Activated CD4-positive, alpha-beta T cell treated with anti-CD3 and anti-CD28 coated beads, Interleukin-2, Interleukin-6, amounts not matched to agents 100 ng/mL and 50 ng/mL, durations not matched to agents 16 hours and 8 hours (primary cell): ENCODE data around the gene TDO2.
"Not testable (repeated sequence)": the region's sequence is repeated elsewhere in the genome, so short reads cannot be mapped to it uniquely, and the experiment has no call there.

Experiments used
- DNase-seq: peaks from one replicate; pipeline ENCODE4 v3.0.0-alpha.2; 2020

Gene TDO2

DNA sequence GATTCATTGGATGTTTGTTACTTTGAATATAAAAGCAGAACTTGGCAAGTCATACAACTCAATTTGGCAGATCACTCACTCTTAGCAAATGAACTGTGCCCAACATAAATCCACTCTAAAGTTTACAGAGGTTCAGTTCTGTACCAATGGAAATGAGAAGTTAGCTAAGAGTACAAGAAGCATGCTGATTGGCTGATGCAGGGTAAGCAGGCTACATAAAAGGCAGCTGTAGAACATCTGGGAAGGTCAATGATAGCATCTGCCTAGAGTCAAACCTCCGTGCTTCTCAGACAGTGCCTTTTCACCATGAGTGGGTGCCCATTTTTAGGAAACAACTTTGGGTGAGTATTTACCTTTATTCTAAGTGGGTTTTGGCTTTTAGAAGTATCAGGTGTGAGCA, at the start of gene TDO2:
TDO2 (plus strand) TSS at position 244 of the 400 bp plus-strand sequence; CDS start at position 307, 63 bp downstream.
- no peak for DNase-seq

DNA sequence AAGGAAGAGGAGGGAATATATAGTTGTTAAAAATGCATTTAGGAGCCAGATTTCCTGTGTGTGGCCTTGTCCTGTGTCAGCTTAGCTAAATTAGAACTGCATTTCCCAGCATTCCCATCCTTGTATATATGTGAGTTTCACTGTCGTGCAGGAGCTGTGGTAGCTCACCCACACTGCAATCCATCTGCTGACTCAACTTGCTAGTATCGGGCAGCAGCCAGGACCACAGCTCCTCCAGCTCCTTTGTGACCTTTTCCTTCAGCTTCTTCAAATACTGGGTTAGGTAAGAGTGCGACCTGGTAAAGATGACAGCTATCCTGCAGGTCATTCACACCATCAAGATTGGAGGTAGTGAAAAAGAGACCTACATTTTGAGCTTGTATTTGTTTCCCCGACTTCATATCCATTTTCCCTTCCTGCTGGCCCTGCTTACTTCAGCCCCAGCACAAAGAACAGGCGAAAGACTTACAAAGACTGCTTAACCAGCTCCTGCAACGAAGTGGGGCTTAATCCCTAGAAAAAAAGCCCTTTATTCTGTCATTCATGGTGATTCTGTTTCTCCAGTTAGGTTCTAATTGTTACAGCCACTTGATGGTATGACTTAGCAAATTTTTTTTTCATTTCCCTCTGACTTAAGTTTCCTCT, 48.8 kb upstream of the TDO2 start:
- no peak for DNase-seq

DNA sequence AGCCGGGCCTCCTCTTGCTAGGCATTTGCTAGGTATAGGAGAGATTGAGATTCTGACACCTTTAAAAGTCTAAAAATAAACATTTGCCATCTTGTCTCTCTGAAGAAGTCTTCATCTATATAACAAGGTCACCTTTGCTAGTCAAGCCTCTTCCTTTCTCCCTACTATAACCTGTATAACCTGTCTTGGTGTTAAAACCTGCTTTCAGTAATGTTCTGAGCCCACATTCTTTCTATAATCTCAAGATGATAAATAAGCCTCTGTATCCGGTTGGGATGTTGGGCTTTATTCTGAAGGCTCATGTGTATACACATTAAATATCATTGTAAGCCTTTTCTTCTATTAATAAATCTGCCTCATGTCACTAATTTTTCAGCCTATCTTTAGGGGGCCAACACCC, 47.6 kb upstream of the TDO2 start:
- no peak for DNase-seq

DNA sequence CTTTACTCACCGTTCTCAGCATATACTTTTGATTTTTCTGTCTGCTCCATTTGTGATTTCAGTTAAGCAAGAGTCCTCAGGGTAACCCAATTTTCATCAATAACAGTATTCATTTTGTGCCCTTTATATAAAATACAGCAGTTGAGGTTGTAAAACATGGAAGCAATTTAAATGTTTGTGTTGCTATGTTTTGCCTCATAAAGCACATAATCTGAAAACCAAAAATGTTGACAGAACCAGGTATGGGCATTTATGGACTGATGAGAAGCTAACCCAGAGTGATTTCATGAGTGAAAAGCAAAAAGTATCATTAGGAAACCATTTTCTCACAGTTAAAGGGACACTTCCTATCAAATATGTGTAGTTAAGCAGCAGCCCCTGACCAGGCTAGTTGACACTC, 37.3 kb upstream of the TDO2 start, which contains the start of gene ASIC5:
ASIC5 (minus strand) TSS at position 101 of the 400 bp plus-strand sequence; CDS start at position 50, 51 bp downstream.
- no peak for DNase-seq

DNA sequence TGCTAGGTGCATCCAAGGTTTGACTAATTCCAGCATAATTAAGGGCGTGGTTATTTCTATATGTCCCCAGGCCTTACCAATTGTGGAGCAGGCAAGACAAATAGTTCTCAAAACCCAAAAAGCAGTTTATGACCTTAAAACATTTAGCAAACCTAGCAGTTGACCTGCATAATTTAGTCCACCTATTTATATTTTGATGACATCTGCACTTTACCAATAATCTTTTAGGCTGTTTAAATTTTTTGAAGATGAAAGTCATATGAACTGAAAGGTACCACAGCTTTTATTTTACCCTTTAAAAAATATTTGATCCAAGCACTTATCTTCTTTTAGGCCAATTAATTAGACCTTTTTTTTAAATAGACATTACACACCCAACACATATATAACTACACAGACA, 27.6 kb upstream of the TDO2 start:
- no peak for DNase-seq

DNA sequence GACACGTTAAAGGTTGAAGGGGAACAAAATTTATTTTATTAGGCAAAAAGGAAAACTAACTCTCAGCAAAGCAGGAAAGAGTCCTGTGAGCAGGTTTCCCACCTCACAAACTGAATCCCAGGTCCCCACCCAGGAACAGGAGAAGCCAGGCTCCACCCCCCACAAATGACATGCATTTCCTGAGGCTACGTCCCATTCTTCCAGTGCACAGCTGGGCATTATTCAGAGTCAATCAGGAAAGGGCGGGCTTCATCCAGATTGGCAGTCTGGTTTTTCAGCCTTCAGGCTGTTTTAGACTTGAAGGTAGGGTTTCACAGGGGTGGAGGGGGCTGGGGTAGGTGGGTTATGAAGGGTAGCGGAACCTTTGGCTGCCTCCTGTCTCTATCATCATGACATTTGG, 25.5 kb upstream of the TDO2 start:
- no peak for DNase-seq

DNA sequence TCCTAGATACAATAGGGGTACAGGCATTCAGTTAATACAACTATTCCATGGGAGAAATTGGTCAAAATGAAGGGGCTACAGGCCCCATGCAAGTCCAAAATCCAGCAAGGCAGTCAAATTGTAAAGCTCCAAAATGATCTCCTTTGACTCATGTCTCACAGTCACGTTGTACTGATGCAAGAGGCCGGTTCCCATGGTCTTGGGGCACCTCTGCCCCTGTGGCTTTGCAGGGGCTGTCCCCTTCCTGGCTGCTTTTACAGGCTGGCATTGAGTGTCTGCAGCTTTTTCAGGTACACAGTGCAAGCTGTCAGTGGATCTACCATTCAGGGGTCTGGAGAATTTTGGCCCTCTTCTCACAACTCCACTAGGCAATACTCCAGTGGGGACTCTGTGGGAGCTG, 24.9 kb upstream of the TDO2 start:
- DNase-seq: no peak

DNA sequence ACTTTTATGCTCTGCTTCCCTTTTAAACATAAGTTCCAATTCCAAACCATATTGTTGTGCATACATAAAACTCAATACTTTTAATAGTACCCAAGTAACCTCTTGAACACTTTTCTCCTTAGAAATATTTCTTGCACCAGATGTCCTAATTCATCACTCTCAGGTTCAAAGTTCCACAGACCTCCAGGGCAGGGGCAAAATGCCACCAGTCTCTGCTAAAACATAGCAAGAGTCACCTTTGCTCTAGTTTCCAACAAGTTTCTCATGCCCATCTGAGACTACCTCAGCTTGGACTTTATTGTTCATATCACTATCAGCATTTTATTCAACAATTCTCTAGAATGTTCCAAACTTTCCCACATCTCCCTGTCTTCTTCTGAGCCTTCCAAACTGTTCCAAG, 23.7 kb upstream of the TDO2 start:
- DNase-seq: no peak

DNA sequence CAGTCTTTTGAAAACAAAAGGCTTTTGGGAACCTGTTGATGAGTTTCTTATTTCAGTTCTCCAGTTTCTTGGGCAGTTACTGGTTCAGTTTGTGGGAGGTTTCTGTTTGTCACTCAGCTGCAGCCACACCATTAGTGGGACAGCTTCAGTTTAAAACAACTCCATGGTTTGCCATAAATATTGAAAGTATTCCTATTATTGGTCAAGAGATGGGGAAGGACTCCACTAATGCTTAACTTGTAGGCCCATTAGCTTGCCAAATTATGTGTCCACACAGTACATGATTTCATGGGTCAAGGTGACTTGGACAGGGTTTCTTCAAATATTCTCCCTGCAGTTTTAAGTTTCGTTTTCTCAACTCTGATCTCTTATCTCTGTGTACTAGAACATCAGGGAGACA, 21.9 kb upstream of the TDO2 start:
- no peak for DNase-seq

DNA sequence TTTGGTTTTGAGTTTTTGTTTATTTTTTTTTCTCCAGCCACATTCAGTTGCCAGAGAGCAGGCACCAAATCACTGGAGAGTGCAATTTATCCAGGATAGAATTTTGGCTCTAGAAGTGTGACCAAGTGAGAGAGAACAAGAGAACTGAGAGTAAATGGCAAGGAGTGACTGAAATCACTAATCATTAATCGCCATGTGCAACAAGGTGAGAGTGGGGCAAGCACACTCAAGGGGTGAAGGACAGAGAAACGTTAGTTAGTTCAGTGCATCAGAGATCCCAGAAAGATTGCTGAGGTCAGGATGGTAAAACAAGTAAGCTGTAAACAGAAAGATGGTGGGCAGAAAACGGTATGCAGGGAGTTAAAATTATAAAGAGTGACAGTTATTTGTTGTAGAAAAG, 19.6 kb upstream of the TDO2 start:
- DNase-seq: no peak

DNA sequence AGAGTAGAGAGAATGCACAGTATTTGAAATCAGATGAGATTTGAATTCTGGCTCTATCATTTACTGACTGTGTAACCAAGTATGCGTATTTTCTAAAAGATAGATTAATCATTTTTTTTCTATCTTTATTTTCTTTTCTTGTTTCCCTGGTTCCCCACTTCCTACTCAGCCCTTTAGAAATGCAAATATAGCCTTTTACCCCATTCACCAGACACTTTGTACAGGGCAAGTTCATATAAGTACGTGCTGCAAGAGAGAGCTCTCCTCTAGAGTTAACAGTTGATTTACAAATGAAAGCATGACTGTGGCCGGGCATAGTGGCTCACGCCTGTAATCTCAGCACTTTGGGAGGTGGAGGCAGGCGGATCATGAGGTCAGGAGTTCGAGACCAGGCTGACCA, 17.8 kb upstream of the TDO2 start:
- no peak for DNase-seq

DNA sequence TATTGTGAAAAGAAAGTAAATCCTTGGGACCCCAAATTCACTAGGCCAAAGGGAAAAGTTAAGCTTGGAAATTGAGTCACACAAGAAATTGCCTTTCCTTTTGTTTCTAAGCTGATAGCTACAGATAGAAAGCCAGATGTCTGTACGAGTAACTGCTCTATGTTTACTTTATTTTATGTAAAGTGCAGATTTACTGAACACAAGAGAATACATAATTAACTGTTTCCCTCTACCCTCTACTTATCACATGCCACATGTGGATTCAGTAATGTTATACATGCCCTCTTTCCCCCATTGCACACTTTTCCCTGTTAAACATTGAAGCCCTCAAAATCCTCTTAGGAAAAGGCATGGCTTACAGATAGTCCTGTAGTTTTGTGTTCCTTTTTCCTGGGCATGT, 16.5 kb upstream of the TDO2 start:
- DNase-seq: no peak

DNA sequence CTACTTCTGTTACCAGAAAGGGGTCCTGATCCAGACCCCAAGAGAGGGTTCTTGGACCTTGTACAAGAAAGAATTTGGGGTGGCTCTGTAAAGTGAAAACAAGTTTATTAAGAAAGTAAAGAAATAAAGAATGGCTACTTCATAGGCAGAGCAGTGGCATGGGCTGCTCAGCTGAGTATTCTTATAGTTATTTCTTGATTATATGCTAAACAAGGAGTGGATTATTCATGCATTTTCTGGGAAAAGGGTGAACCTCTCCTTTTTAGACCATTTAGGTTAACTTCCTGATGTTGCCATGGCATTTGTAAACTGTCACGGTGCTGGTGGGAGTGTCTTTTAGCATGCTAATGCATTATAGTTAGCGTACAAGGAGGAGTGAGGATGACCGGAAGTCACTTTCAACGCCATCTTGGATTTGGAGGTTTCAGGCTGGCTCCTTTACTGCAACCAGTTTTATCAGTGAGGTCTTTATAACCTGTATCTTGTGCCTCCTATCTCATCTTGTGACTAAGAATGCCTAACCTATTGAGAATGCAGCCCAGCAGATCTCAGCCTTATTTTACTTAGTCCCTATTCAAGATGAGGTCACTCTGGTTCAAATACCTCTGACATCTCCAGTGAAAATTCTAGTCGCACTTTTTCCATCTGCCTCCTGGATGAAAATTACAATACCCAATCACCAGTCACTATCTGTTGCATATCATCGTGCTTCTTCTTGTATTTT, 15.5 kb upstream of the TDO2 start:
- no peak for DNase-seq

DNA sequence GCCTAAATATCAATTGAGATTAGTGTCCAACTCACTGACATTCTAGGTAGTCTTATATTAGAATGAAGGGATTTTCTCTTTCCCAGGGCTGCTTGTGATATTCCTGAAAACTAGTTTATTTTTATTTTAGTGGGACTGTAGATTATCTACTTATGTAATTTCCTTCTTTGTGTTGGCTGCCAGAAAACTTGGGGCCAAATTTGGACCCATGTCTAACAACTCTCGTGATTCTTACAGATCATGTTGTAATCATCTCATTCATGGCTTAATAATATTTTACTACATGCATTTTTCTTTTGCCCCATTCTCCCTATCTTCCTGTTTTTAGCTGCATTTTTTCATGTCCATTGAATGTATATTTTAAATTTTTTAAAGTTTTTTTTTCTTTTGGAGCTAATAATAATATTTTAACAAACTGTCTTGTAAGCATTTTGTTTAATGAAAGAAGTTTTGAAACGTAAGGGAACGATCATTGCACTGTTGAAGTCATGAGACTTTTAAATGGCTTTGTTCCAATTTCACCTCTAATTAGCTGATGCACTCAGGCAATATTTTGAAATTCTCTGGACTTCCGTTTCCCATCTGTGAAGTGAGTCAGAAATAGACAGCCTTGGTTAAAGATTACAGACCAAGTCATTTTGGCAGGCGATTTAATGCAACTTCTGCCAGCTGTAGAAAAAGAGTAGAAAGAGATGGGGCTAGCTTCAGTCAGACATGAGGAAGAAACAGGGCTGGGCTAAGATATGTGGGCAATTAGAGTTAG, 14.3 kb upstream of the TDO2 start:
- DNase-seq: no peak

DNA sequence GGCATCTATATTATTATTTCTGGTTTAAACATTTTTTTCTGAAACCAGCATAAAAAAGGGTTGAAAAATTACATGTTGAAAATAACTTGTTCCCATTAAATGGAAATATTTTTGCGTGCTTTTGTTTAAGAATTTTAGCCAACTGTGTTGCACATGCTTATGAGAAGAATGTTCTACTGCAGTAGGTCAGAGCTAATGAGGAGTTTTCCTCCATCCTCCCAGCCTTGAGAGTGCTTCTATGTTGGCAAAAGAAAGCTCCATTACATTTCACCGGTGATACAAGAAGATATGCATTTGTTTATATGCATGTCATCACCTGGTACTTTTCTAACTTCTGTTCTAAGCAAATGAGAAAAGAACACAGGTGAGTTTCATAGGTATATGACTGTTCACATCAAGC, 13.6 kb upstream of the TDO2 start:
- DNase-seq: no peak

DNA sequence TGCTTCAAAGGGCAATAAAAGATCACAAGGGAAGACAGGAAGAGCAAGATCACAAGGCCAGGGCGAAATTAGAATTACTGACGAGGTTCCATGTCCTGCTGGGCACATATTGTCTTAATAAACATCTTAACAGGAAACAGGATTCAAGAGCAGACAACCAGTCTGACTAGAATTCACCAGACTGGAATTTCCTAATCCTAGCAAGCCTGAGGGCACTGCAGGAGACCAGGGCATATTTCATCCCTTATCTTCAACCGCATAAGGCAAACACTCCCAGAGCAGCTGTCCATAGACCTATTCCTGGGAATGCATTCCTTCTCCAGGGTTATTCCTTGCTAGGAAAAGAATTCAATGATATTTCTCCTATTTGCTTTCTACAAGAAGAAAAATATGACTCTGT, 12.4 kb upstream of the TDO2 start:
- DNase-seq: no peak

DNA sequence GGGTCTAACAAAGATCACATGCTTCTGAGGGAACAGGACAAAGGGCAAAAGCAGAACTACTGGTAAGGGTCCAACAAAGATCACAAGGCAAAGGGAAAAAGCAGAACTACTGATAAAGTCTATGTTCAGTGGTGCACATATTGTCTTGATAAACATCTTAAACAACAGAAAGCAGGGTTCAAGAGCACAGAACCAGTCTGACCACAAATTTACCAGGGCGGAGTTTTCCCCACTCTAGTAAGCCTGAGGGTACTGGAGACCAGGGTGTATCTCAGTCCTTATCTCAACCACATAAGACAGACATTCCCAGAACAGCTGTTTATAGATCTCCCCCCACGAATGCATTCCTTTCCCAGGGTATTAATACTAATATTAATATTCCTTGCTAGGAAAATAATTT, 5.1 kb upstream of the TDO2 start:
- DNase-seq: not testable (repeated sequence)

DNA sequence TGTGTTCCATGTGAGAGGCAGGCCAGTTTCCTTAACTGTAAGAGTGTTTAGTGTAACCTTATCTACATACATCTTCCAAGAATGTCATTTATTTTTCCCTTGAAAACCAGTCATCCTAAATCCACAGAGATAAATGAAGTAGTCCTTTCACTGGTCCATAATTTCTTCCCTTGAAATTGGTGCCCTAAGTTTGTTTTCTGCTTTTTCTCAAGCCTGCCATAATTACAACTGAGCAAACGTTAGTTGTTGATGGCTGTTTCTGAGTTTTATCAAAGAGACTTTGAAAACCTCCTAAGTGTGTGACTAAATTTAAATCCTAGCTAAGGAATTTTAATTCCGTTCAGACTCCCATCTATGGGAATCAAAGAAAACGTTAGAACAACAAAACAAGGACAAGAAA, 3.6 kb upstream of the TDO2 start:
- no peak for DNase-seq

DNA sequence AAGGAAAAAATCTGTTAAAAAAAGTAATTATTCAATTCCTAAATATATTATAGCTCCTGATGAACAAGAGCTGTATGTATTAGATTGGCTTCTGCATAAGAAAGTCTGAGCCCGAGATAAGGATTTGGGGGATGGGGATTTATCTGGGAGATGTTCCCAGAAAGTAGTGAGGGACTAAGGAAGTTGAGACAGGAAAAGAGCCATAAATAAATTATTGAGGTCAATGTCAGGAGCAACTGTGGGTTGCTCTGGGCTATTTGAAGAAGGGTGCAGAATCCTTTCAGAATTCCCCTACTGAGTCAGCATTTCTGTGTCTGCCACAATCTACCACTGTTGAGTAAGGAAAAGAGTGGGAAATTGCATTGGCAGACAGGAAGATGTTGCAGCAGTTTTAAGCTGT, 3.1 kb upstream of the TDO2 start:
- DNase-seq: no peak

DNA sequence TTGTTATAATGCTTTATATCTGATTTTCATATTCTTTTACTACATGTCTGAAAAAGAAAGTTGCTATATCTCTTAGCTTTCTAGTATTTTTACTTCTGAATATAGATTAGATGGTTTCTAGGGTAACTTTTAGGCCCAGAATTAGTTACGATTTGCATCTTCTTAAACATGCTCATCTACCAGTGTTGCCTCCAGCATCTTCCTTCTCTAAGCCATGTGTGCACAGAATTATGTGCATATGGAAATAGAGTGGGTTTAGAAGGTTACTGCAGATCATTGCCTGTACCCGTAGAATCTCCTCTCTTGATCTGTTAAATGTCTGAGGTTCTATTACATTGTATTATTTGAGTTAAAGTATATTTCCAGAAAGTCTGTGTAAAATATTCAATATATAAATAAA, 2.5 kb upstream of the TDO2 start:
- no peak for DNase-seq

DNA sequence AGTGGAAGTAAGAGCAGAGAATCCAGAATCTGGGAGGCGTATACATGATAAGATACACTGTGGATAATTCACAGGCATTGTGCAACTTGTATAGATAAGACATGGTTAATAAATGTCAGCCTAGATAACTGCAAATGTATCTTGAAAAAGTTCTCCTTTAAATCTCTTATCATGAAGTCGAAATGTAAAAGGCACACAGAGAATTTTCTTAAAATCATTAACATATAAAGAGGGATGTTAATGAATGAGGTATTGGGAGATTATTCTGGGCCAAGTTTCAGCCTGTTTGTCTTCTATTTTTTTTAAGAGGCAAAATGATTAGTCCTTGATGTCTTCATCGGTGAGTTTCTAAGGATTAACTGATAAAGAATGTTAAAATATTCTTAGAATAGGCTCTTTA, 835 bp downstream of the TDO2 start:
- DNase-seq: no peak

DNA sequence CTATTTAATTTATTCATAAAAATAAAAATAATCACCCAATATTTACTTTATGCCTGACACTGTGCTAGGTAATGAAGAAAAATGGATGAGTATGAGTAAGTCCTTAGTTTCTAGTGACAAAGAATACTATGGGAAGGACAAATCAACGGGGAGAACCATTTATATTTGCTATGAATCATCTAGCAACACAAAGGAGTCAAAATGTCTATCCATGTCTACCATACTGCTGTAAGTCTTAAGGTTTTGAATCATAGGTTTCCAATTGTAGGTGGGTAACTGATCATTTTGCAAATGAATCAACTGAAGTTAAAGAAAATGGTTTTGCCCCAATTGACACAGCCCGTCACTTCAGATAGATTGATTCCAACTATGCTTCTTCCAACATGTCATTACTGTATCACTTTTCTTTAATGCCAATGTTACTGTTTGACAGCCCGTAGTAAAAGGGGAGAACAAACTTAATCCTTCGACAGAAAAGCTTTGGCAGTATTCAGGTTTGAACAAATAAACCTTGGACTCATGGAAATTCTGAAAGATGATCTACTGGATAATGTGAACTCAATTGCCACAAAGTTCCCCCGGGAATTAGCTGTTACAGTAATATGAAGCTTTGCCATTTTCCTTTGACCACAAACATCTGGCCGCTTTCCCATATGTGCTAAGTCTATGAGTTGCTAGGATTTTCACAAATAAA, 3.2 kb downstream of the TDO2 start:
- DNase-seq: no peak

DNA sequence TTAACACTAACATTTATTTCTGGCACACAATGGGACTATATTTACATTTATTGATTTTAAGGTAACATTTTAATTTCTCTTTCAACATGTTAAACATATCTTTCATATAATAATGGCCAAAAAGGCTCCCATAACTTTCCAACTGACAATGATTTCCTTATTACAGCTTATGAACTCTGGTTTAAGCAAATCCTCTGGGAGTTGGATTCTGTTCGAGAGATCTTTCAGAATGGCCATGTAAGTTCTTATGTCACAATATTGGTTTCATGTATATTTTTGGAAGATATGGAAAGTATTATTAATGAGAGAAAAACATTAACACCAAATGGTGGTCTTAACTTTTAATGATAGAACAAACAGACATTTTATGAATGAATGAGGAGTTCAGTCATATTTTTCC, 4.1 kb downstream of the TDO2 start:
- no peak for DNase-seq
